ENCODE measurements around the gene MTA3.
"Not testable (repeated sequence)": the region's sequence is repeated elsewhere in the genome, so short reads cannot be mapped to it uniquely, and the experiment has no call there.

Gene MTA3

GRCh38 chr2:42614838-42615237 lies 46.4 kb downstream of the MTA3 start:
- DNase-seq: no peak

- no peak for DNase-seq
Measured at GRCh38 chr2:42618116-42618515, 49.7 kb downstream of the MTA3 start.

- DNase-seq: no peak
Measured at GRCh38 chr2:42618972-42619371, 50.5 kb downstream of the MTA3 start.

GRCh38 chr2:42621626-42622025 lies 53.2 kb downstream of the MTA3 start:
- not testable (repeated sequence) for DNase-seq

GRCh38 chr2:42622943-42623676 lies 54.7 kb downstream of the MTA3 start:
- no peak for DNase-seq

GRCh38 chr2:42624047-42624446 lies 55.6 kb downstream of the MTA3 start:
- DNase-seq: no peak

- DNase-seq: not testable (repeated sequence)
Measured at GRCh38 chr2:42628024-42628423, 59.6 kb downstream of the MTA3 start.

- DNase-seq: no peak
Measured at GRCh38 chr2:42636934-42637333, 68.5 kb downstream of the MTA3 start.

- DNase-seq: no peak
Measured at GRCh38 chr2:42638080-42638784, 69.8 kb downstream of the MTA3 start.

- peak; percentile 7 for DNase-seq
Measured at GRCh38 chr2:42639340-42640077, 71.1 kb downstream of the MTA3 start.

GRCh38 chr2:42640261-42640660 lies 71.8 kb downstream of the MTA3 start:
- no peak for DNase-seq

GRCh38 chr2:42642371-42642770 lies 73.9 kb downstream of the MTA3 start:
- DNase-seq: not testable (repeated sequence)

GRCh38 chr2:42645551-42645950 lies 77.1 kb downstream of the MTA3 start:
- DNase-seq: no peak

GRCh38 chr2:42648796-42649195 lies 80.4 kb downstream of the MTA3 start:
- DNase-seq: no peak

GRCh38 chr2:42651057-42651456 lies 82.6 kb downstream of the MTA3 start:
- no peak for DNase-seq

GRCh38 chr2:42652086-42652485 lies 83.7 kb downstream of the MTA3 start:
- no peak for DNase-seq

- no peak for DNase-seq
Measured at GRCh38 chr2:42653039-42653438, 84.6 kb downstream of the MTA3 start.

- no peak for DNase-seq
Measured at GRCh38 chr2:42653908-42654445, 85.5 kb downstream of the MTA3 start.

- no peak for DNase-seq
Measured at GRCh38 chr2:42658306-42658705, 89.9 kb downstream of the MTA3 start.

GRCh38 chr2:42659609-42660008 lies 91.2 kb downstream of the MTA3 start:
- no peak for DNase-seq

GRCh38 chr2:42663106-42663780 lies 94.8 kb downstream of the MTA3 start:
- peak; percentile 78 for DNase-seq

GRCh38 chr2:42663828-42664227 lies 95.4 kb downstream of the MTA3 start:
- DNase-seq: no peak

Data from retina (tissue), 1 donor.